Right lobe of liver (tissue), 4 donors: ENCODE data around the gene SPTLC2.

Experiments
- POLR2A ChIP-seq: fragments of 450-650 bp; IDR thresholded peaks from one replicate; pipeline ENCODE4 v1.6.1; 2017; ENCODE audit warnings: antibody characterized with exemption, mild to moderate bottlenecking
- TF ChIP-seq, protein P1 (sequence below), 4 donors: fragments of 200-600 bp in 3 of 4; fragments of 450-650 bp in 1 of 4; IDR thresholded peaks; one replicate each; pipeline versions ENCODE4 v1.5.1 to v1.8.0; 2016 to 2022; ENCODE audit warnings: antibody characterized with exemption in 4 of 4, mild to moderate bottlenecking in 2 of 4
- donor health status: DM: no; HTN: no; CAD: no.
- donor health status: DM: no; HTN: no; CAD: no.
- donor health status: DM: no; HTN: yes; CAD: no.

DNA sequence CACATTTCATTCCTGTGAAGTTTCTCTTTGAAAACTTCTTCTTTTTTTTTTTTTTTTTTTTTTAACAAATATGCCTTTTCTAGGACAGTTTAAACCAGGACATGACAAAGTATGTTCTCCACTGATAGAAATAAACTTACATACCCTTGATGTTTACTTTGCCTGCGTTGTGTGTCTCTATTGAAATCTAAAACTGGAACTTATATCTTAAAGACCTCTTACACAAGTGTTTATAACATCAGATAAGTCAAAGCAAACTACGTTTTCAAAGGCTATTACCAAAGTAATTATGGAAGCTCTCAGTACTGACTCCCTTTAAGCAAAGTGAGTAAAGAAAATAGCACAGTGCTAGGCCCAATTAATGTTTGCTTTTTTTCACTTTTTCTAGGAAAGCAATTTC lies 87.2 kb downstream of the SPTLC2 start:
- TF ChIP-seq POLR2A: no peak
- TF ChIP-seq, protein P1, sequence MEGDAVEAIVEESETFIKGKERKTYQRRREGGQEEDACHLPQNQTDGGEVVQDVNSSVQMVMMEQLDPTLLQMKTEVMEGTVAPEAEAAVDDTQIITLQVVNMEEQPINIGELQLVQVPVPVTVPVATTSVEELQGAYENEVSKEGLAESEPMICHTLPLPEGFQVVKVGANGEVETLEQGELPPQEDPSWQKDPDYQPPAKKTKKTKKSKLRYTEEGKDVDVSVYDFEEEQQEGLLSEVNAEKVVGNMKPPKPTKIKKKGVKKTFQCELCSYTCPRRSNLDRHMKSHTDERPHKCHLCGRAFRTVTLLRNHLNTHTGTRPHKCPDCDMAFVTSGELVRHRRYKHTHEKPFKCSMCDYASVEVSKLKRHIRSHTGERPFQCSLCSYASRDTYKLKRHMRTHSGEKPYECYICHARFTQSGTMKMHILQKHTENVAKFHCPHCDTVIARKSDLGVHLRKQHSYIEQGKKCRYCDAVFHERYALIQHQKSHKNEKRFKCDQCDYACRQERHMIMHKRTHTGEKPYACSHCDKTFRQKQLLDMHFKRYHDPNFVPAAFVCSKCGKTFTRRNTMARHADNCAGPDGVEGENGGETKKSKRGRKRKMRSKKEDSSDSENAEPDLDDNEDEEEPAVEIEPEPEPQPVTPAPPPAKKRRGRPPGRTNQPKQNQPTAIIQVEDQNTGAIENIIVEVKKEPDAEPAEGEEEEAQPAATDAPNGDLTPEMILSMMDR (IDR thresholded peaks at IDR 0.05): no peak
